MG63 (cell line): Measurements from ENCODE around the gene TMEM259. TPM values are rescaled to one million over a fixed set of nuclear protein-coding genes. Genes with fewer than 3 reads are reported as not detected.

Experiments used
- DNase-seq: peaks from one replicate; pipeline ENCODE4 v3.0.0-alpha.2; 2020
- H3K27me3 ChIP-seq: fragments of 250-450 bp; sonication (Bioruptor Pico); 2 replicates; pipeline ENCODE4 v1.5.1; 2020; ENCODE audit warnings: mild to moderate bottlenecking, moderate library complexity
- H3K36me3 ChIP-seq: fragments of 250-450 bp; sonication (Bioruptor Pico); 2 replicates; pipeline ENCODE4 v1.5.1; 2020; ENCODE audit warnings: mild to moderate bottlenecking, moderate library complexity
- H3K4me3 ChIP-seq: fragments of 250-450 bp; sonication (Bioruptor Pico); 2 replicates; pipeline ENCODE4 v1.5.1; 2020; ENCODE audit warnings: mild to moderate bottlenecking, moderate library complexity
- H3K9me3 ChIP-seq: fragments of 250-450 bp; sonication (Bioruptor Pico); 2 replicates; pipeline ENCODE4 v1.5.1; 2020; ENCODE audit warnings: mild to moderate bottlenecking, moderate library complexity
- total RNA-seq: library from RNA; depleted of rRNA; stranded (reverse); fragments of >200 nt; shearing (Covaris generic); gene quantifications from 2 replicates; pipeline ENCODE4 v1.2.3, GENCODE V29; 2014; ENCODE audit warnings: low replicate concordance

TMEM259 gene
- total RNA-seq, 1 experiment from 2014 or later, result 75.8 TPM

GRCh38 chr19:1014161-1015060 lies 6.5 kb downstream of the TMEM259 start:
- no peak for DNase-seq
- Histone ChIP-seq H3K4me3 (no peak overlapping the region), H3K36me3 (peaks cover 6% of the 10 kb centered on the region; the same call in 1 of the 2 replicates), H3K9me3 (no peaks in the 10 kb centered on the region), H3K27me3 (no peaks in the 10 kb centered on the region)

- H3K36me3 ChIP-seq, result no peaks in the 10 kb centered on the region; the same call in 1 of the 2 replicates
- no peaks in the 10 kb centered on the region for H3K27me3 ChIP-seq
- H3K4me3 ChIP-seq, result no peak overlapping the region
- no peaks in the 10 kb centered on the region for H3K9me3 ChIP-seq
- no peak for DNase-seq
Observed at GRCh38 chr19:1013218-1013617, 7.7 kb downstream of the TMEM259 start.

GRCh38 chr19:1012334-1012733 lies 8.6 kb downstream of the TMEM259 start:
- H3K36me3 ChIP-seq, result no peaks in the 10 kb centered on the region; the same call in 1 of the 2 replicates
- no peak overlapping the region for H3K4me3 ChIP-seq
- H3K27me3 ChIP-seq, result no peaks in the 10 kb centered on the region
- no peaks in the 10 kb centered on the region for H3K9me3 ChIP-seq
- DNase-seq, result no peak

- Histone ChIP-seq H3K36me3 (no peaks in the 10 kb centered on the region; the same call in 1 of the 2 replicates), H3K27me3 (no peaks in the 10 kb centered on the region), H3K4me3 (no peak overlapping the region), H3K9me3 (no peaks in the 10 kb centered on the region)
- DNase-seq, result no peak
Observed at GRCh38 chr19:1011831-1012333, 9.0 kb downstream of the TMEM259 start.

- Histone ChIP-seq H3K4me3 (no peak overlapping the region), H3K36me3 (no peaks in the 10 kb centered on the region; the same call in 1 of the 2 replicates), H3K9me3 (no peaks in the 10 kb centered on the region), H3K27me3 (no peaks in the 10 kb centered on the region)
- no peak for DNase-seq
Observed at GRCh38 chr19:1010586-1011510, 10.1 kb downstream of the TMEM259 start.

GRCh38 chr19:1009981-1010538 lies 10.9 kb downstream of the TMEM259 start:
- Histone ChIP-seq H3K9me3 (no peaks in the 10 kb centered on the region), H3K27me3 (no peaks in the 10 kb centered on the region), H3K4me3 (no peak overlapping the region), H3K36me3 (no peaks in the 10 kb centered on the region; the same call in 1 of the 2 replicates)
- DNase-seq, result no peak

- no peaks in the 10 kb centered on the region for H3K27me3 ChIP-seq
- H3K9me3 ChIP-seq, result no peaks in the 10 kb centered on the region
- H3K36me3 ChIP-seq, result no peaks in the 10 kb centered on the region
- no peak for DNase-seq
- no peak overlapping the region for H3K4me3 ChIP-seq
Observed at GRCh38 chr19:1009041-1009980, 11.6 kb downstream of the TMEM259 start.

GRCh38 chr19:1008268-1009040 lies 12.5 kb downstream of the TMEM259 start:
- no peaks in the 10 kb centered on the region for H3K27me3 ChIP-seq
- DNase-seq, result no peak
- no peak overlapping the region for H3K4me3 ChIP-seq
- H3K36me3 ChIP-seq, result no peaks in the 10 kb centered on the region
- no peaks in the 10 kb centered on the region for H3K9me3 ChIP-seq

- Histone ChIP-seq H3K27me3 (no peaks in the 10 kb centered on the region), H3K4me3 (no peak overlapping the region), H3K9me3 (no peaks in the 10 kb centered on the region), H3K36me3 (no peaks in the 10 kb centered on the region)
- DNase-seq, result no peak
Observed at GRCh38 chr19:1007399-1008251, 13.3 kb downstream of the TMEM259 start.

- Histone ChIP-seq H3K27me3 (no peaks in the 10 kb centered on the region), H3K9me3 (no peaks in the 10 kb centered on the region), H3K36me3 (no peaks in the 10 kb centered on the region), H3K4me3 (no peak overlapping the region)
- no peak for DNase-seq
Observed at GRCh38 chr19:1006711-1007398, 14.1 kb downstream of the TMEM259 start.

- DNase-seq, result no peak
- H3K9me3 ChIP-seq, result no peaks in the 10 kb centered on the region
- H3K4me3 ChIP-seq, result no peak overlapping the region
Observed at GRCh38 chr19:1004803-1005664, 15.9 kb downstream of the TMEM259 start.

GRCh38 chr19:1004204-1004802 lies 16.6 kb downstream of the TMEM259 start:
- DNase-seq, result no peak
- no peaks in the 10 kb centered on the region for H3K36me3 ChIP-seq
- H3K27me3 ChIP-seq, result peaks cover 4% of the 10 kb centered on the region
- no peaks in the 10 kb centered on the region for H3K9me3 ChIP-seq
- H3K4me3 ChIP-seq, result no peak overlapping the region

More at GRCh38 chr19:1004803-1005664, 15.9 kb downstream of the TMEM259 start:
- Histone ChIP-seq H3K36me3 (no peaks in the 10 kb centered on the region), H3K27me3 (no peaks in the 10 kb centered on the region; the same call in 1 of the 2 replicates)

GRCh38 chr19:1003283-1003682 lies 17.6 kb downstream of the TMEM259 start:
- H3K36me3 ChIP-seq, result no peaks in the 10 kb centered on the region
- peaks cover 9% of the 10 kb centered on the region for H3K27me3 ChIP-seq
- H3K4me3 ChIP-seq, result no peak overlapping the region
- no peak for DNase-seq
- no peaks in the 10 kb centered on the region for H3K9me3 ChIP-seq
